Activated CD8-positive, alpha-beta memory T cell treated with anti-CD3 and anti-CD28 coated beads, Interleukin-2, amount 50 U/mL, for 1 hour (primary cell): ENCODE data around the gene PIAS4.

ENCODE experiments used
- DNase-seq: peaks from one replicate; pipeline ENCODE4 v3.0.0-alpha.2; 2020; ENCODE audit errors: extremely low read depth

The PIAS4 gene

GRCh38 chr19:4023600-4024398 lies 16.3 kb downstream of the PIAS4 start:
- no peak for DNase-seq

GRCh38 chr19:4025317-4025716 lies 17.8 kb downstream of the PIAS4 start:
- no peak for DNase-seq

- DNase-seq = no peak
These were observed 19.6 kb downstream of the PIAS4 start for GRCh38 chr19:4027146-4027545.

GRCh38 chr19:4028334-4029246 lies 21.1 kb downstream of the PIAS4 start:
- DNase-seq = no peak

GRCh38 chr19:4029247-4029614 lies 21.7 kb downstream of the PIAS4 start:
- DNase-seq = no peak

- no peak for DNase-seq
These were observed 23.0 kb downstream of the PIAS4 start for GRCh38 chr19:4030552-4030951.

GRCh38 chr19:4030981-4031380 lies 23.4 kb downstream of the PIAS4 start:
- DNase-seq = no peak

GRCh38 chr19:4031420-4031819 lies 23.9 kb downstream of the PIAS4 start:
- DNase-seq = no peak

GRCh38 chr19:4032436-4032835 lies 24.9 kb downstream of the PIAS4 start:
- no peak for DNase-seq

- no peak for DNase-seq
These were observed 25.8 kb downstream of the PIAS4 start for GRCh38 chr19:4033028-4033956.

GRCh38 chr19:4034048-4035017 lies 26.8 kb downstream of the PIAS4 start:
- DNase-seq = no peak

GRCh38 chr19:4035018-4035566 lies 27.6 kb downstream of the PIAS4 start:
- DNase-seq = no peak

GRCh38 chr19:4035582-4035981 lies 28.0 kb downstream of the PIAS4 start:
- DNase-seq = no peak

GRCh38 chr19:4036576-4037300 lies 29.2 kb downstream of the PIAS4 start:
- DNase-seq = no peak

GRCh38 chr19:4037301-4037949 lies 29.9 kb downstream of the PIAS4 start:
- no peak for DNase-seq

- DNase-seq = no peak
These were observed 30.5 kb downstream of the PIAS4 start for GRCh38 chr19:4038057-4038456.

- DNase-seq = no peak
These were observed 31.3 kb downstream of the PIAS4 start for GRCh38 chr19:4038661-4039423.

GRCh38 chr19:4042064-4042730 lies 34.7 kb downstream of the PIAS4 start:
- DNase-seq = no peak
